HuH-7.5 (cell line): ENCODE data around the gene LGI2.
A peak's percentile ranks its signal among the peaks of the same experiment; 100 is the strongest.
"Not testable (repeated sequence)": the region's sequence is repeated elsewhere in the genome, so short reads cannot be mapped to it uniquely, and the experiment has no call there.

Experiments used
- DNase-seq: peaks from one replicate; pipeline ENCODE4 v3.0.0; 2011; ENCODE audit warnings: low spot score

Gene LGI2

GRCh38 chr4:25050370-25051078 is 19.8 kb upstream of the LGI2 start:
- no peak for DNase-seq

- DNase-seq: no peak
Measured at GRCh38 chr4:25043548-25043947, 12.8 kb upstream of the LGI2 start.

- no peak for DNase-seq
Measured at GRCh38 chr4:25033526-25033925, 2.8 kb upstream of the LGI2 start.

GRCh38 chr4:25032126-25032525 is 1.4 kb upstream of the LGI2 start:
- peak; percentile 47 for DNase-seq

GRCh38 chr4:25031077-25031621 is 403 bp upstream of the LGI2 start:
- peak; percentile 74 for DNase-seq

- peak; percentile 31 for DNase-seq
Measured at GRCh38 chr4:25029479-25030276, 1.1 kb downstream of the LGI2 start.

- DNase-seq: no peak
Measured at GRCh38 chr4:25028851-25029250, 1.9 kb downstream of the LGI2 start.

- DNase-seq: no peak
Measured at GRCh38 chr4:25022766-25023165, 8.0 kb downstream of the LGI2 start.

- DNase-seq: peak; percentile 60
Measured at GRCh38 chr4:25021216-25021615, 9.5 kb downstream of the LGI2 start.

- no peak for DNase-seq
Measured at GRCh38 chr4:25020236-25020635, 10.5 kb downstream of the LGI2 start.

GRCh38 chr4:25019501-25019900 is 11.2 kb downstream of the LGI2 start:
- no peak for DNase-seq

GRCh38 chr4:25015012-25015411 is 15.7 kb downstream of the LGI2 start:
- DNase-seq: no peak

- not testable (repeated sequence) for DNase-seq
Measured at GRCh38 chr4:25014662-25014983, 16.1 kb downstream of the LGI2 start.

GRCh38 chr4:25013756-25014661 is 16.7 kb downstream of the LGI2 start:
- no peak for DNase-seq

GRCh38 chr4:25012655-25013054 is 18.1 kb downstream of the LGI2 start:
- DNase-seq: no peak

- DNase-seq: no peak
Measured at GRCh38 chr4:25011135-25011866, 19.4 kb downstream of the LGI2 start.

GRCh38 chr4:25007598-25007997 is 23.1 kb downstream of the LGI2 start:
- no peak for DNase-seq

GRCh38 chr4:25002681-25003080 is 28.1 kb downstream of the LGI2 start:
- no peak for DNase-seq

- DNase-seq: no peak
Measured at GRCh38 chr4:25001509-25001908, 29.2 kb downstream of the LGI2 start.

GRCh38 chr4:25000639-25001038 is 30.1 kb downstream of the LGI2 start:
- no peak for DNase-seq

- DNase-seq: no peak
Measured at GRCh38 chr4:24999392-25000089, 31.2 kb downstream of the LGI2 start.
